Right atrium auricular region (tissue), 2 donors: Measurements from ENCODE around the gene STPG4. TPM values are rescaled to one million over a fixed set of nuclear protein-coding genes. Genes with fewer than 3 reads are reported as not detected.

ENCODE experiments used
- DNase-seq: peaks from one replicate; pipeline ENCODE4 v3.0.0-alpha.2; 2019; ENCODE audit warnings: low spot score
- H3K27ac ChIP-seq, 2 donors: fragments of 200-600 bp; sonication (generic); 1 replicate in 1 of 2; 2 replicates in 1 of 2; pipeline ENCODE4 v1.5.1; 2016 to 2019
- H3K27me3 ChIP-seq, 2 donors: fragments of 200-600 bp; sonication (generic); one replicate each; pipeline versions ENCODE4 v1.5.1 to v1.6.0; 2017 to 2019
- H3K36me3 ChIP-seq: fragments of 200-600 bp; sonication (generic); one replicate; pipeline ENCODE4 v1.5.1; 2016
- H3K4me1 ChIP-seq, 2 donors: fragments of 200-600 bp; sonication (generic); one replicate each; pipeline versions ENCODE4 v1.5.1 to v1.6.0; 2017 to 2019
- H3K4me3 ChIP-seq, 2 donors: fragments of 200-600 bp; sonication (generic); 1 replicate in 1 of 2; 2 replicates in 1 of 2; pipeline ENCODE4 v1.5.1; 2017 to 2019; ENCODE audit warnings: mild to moderate bottlenecking in 1 of 2, moderate library complexity in 1 of 2
- H3K9me3 ChIP-seq, 2 donors: fragments of 200-600 bp; sonication (generic); one replicate each; pipeline ENCODE4 v1.5.1; 2019
- CTCF ChIP-seq, 2 donors: fragments of 200-600 bp; sonication (generic); IDR thresholded peaks; one replicate each; pipeline ENCODE4 v1.5.1; 2019; ENCODE audit warnings: antibody characterized with exemption in 2 of 2
- total RNA-seq, 2 donors: library from RNA; depleted of rRNA; stranded (reverse); fragments of >200 nt; gene quantifications; one replicate each; pipeline ENCODE4 v1.1.0, GENCODE V29; 2016

Gene STPG4
- total RNA-seq, 2 donors from 2014 or later = not detected

DNA sequence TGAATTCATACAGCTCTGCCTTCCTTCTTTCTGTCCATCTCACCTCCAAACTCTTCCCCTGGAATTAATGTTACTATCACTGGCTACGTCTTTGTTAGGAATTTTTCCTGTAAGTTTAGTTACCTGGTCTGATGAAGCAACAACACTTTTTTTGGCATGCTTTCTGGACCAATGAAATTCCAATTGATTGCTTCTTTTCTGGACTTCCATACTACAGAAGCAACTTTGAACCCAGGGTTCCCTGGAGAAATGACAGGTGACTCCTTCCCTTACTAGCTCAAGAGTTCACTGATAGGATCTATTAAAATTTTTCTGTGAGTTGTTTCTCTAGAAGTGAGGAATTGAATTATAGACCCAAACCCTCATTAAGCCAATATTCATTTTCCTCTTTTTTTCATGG is 41.4 kb upstream of the STPG4 start:
- DNase-seq = no peak

DNA sequence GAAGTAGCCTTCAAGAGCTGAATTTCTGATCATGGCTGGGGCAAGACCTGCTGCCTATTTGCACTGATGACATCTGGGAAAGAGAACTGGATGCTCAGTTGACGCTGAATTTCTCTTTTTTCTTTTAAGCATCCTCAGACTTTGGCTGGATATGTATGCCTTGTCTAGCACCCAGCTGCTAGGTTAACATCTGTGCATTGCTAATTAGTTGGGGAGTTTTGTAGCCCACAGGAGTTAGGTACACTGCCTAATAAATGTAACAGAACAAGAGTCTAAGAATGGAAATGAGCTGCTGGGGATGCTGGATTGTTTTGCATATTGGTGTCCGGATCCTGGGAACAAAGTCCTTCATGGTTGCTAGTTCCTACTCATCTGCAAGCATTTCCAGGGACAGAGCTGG is 40.9 kb upstream of the STPG4 start:
- TF ChIP-seq CTCF (IDR thresholded peaks at IDR 0.05) = no peak
- H3K27ac ChIP-seq = no peak overlapping the region
- H3K36me3 ChIP-seq = no peaks in the 10 kb centered on the region
- H3K27me3 ChIP-seq = no peaks in the 10 kb centered on the region
- peaks cover 0 to 30% of the 10 kb centered on the region in 2 donors for H3K4me1 ChIP-seq
- H3K9me3 ChIP-seq = no peaks in the 10 kb centered on the region
- DNase-seq = no peak
- no peak overlapping the region for H3K4me3 ChIP-seq

More for the DNA sequence above, 41.4 kb upstream of the STPG4 start:
- no peak for TF ChIP-seq CTCF (IDR thresholded peaks at IDR 0.05)
- H3K4me1 ChIP-seq = peaks cover 0 to 26% of the 10 kb centered on the region in 2 donors
- H3K9me3 ChIP-seq = no peaks in the 10 kb centered on the region
- H3K27ac ChIP-seq = no peak overlapping the region
- H3K4me3 ChIP-seq = no peak overlapping the region
- H3K27me3 ChIP-seq = no peaks in the 10 kb centered on the region
- H3K36me3 ChIP-seq = no peaks in the 10 kb centered on the region

GRCh38 chr2:47195148-47195547 is 40.0 kb upstream of the STPG4 start:
- no peaks in the 10 kb centered on the region for H3K36me3 ChIP-seq
- H3K27me3 ChIP-seq = no peaks in the 10 kb centered on the region
- peaks cover 0 to 30% of the 10 kb centered on the region in 2 donors for H3K4me1 ChIP-seq
- no peaks in the 10 kb centered on the region for H3K9me3 ChIP-seq
- H3K4me3 ChIP-seq = no peak overlapping the region
- no peak overlapping the region for H3K27ac ChIP-seq
- DNase-seq = no peak
- no peak for TF ChIP-seq CTCF (IDR thresholded peaks at IDR 0.05)

DNA sequence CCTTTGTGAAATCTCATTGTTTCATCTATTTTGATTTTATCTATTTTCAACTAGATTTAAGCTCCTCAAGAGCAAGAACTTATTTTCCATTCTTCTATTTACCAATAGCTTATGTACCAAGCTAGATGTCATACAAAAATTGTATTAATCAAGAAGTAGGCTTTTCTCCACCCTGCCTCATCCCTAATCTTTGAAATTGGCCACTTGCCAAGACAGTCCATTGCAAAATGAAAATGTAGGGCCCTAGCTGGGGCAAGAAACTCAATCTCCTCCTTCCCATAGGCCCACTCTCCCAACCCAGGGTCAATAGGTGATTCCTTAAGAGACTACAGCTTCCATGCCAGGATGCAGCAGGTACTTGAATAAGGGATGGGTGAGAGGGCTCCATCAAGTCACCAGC is 39.3 kb upstream of the STPG4 start:
- TF ChIP-seq CTCF (IDR thresholded peaks at IDR 0.05) = no peak
- peaks cover 0 to 30% of the 10 kb centered on the region in 2 donors for H3K4me1 ChIP-seq
- no peak overlapping the region for H3K4me3 ChIP-seq
- H3K9me3 ChIP-seq = no peaks in the 10 kb centered on the region
- DNase-seq = no peak
- no peaks in the 10 kb centered on the region for H3K36me3 ChIP-seq
- no peaks in the 10 kb centered on the region for H3K27me3 ChIP-seq
- H3K27ac ChIP-seq = no peak overlapping the region

- H3K4me3 ChIP-seq = no peak overlapping the region
- H3K27ac ChIP-seq = no peak overlapping the region
- no peak for DNase-seq
- TF ChIP-seq CTCF (IDR thresholded peaks at IDR 0.05) = no peak
- H3K27me3 ChIP-seq = no peaks in the 10 kb centered on the region
- no peaks in the 10 kb centered on the region for H3K36me3 ChIP-seq
- H3K9me3 ChIP-seq = no peaks in the 10 kb centered on the region
- peaks cover 0 to 30% of the 10 kb centered on the region in 2 donors for H3K4me1 ChIP-seq
Observed at GRCh38 chr2:47193607-47194006, 38.5 kb upstream of the STPG4 start.

GRCh38 chr2:47190188-47190881 is 35.2 kb upstream of the STPG4 start:
- no peak overlapping the region for H3K4me3 ChIP-seq
- H3K36me3 ChIP-seq = no peaks in the 10 kb centered on the region
- no peak for TF ChIP-seq CTCF (IDR thresholded peaks at IDR 0.05)
- no peak overlapping the region for H3K27ac ChIP-seq
- DNase-seq = no peak
- H3K4me1 ChIP-seq = peaks cover 0 to 30% of the 10 kb centered on the region in 2 donors
- no peaks in the 10 kb centered on the region for H3K9me3 ChIP-seq
- H3K27me3 ChIP-seq = no peaks in the 10 kb centered on the region
